Suppressor macrophage treated with lipopolysaccharide for 4 hours (primary cell): Measurements from ENCODE around the gene LRCH4.

ENCODE experiments used
- DNase-seq: peaks from one replicate; pipeline ENCODE4 v3.0.0-alpha.2; 2020

LRCH4 gene

DNA sequence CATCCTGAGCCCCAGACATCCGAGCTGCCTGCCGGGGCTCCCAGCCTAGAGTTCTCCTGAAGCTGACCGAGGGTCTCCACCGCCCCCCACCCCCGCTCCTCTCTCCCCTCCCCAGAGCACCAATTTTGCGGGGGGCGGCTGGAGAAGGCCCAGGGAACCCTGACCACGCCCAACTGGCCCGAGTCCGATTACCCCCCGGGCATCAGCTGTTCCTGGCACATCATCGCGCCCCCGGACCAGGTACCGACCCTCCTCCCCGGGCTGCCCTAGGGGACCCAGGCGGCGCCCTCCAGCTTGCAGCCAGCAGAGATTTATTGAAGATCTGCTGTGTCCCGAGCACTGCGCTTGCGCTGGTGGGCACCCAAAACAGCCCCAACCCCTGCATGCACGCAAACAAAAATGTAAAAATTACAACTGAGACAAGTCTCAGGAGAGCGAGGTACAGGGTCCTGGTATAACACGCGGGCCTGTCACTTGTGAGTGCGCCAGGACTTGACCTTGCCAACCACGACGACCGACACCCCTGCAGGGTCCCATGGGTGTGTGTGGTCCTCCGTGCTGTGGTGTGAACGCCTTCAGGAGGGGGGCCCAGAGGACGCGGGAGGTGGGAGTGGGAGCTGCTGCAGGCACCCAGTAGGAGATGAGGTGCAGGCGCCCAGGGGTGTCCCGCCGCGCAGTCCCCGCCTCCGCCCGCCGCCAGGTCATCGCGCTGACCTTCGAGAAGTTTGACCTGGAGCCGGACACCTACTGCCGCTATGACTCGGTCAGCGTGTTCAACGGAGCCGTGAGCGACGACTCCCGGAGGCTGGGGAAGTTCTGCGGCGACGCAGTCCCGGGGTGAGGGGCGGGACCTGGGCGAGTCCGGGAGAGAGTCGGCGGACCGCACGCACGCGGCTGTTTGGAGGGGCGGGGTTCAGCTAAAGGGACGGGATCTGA lies 19.3 kb upstream of the LRCH4 start:
- peak; percentile 49 for DNase-seq

GRCh38 chr7:100604028-100604975 lies 18.4 kb upstream of the LRCH4 start:
- DNase-seq, result peak; percentile 80

DNA sequence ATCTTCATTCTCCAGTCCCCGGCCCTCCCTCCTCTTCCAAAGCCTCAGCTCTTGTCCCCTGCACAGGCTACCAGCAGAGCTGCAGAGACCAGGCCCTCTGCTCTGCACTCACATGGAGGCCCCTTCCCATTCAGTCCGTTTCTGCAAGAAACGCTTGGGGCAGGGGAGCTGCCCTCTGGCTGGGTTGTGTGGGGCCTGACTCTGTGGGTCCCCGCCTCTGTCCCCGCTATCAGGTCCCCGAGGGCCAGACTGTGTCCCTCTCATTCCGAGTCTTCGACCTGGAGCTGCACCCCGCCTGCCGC lies 17.7 kb upstream of the LRCH4 start:
- DNase-seq, result no peak

DNA sequence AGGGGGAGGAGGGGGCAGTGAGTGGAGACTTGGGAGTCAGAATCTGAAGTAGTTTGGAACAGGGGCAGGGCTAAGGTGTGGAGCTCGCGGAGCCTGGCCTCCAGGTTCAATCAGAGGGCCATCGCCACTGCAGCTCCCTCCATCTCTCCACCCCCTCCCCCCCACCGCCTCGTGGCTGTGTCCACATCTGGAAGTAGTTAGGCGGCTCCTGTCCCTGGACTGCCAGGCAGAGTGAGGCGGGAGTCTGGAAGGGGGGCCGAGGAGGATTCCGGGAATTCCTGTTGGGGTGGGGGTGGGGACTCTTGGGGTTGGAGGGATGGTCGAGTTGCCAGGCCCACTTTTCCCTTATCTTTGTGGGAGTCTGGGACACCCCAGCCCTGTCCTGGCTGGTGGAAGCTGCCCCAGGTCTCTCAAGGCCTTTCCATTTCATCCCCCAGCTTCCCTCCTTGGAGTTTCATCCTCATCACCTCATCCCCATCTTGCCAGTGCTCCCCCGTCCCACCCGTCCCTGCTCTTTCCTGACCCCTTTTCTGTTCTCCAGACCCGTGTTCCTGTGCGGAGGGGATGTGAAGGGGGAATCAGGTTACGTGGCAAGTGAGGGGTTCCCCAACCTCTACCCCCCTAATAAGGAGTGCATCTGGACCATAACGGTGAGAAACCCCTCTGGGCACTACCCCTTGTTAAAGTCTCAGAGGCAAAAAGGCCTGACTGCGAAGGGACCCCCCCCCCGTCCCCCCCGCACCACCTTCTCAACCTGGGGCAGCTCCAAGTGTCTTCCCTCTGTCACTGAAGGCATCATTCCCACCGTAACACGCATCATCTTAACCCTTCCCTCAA lies 17.2 kb upstream of the LRCH4 start:
- no peak for DNase-seq

GRCh38 chr7:100600730-100601038 lies 14.8 kb upstream of the LRCH4 start:
- no peak for DNase-seq

- DNase-seq, result no peak
Measured at GRCh38 chr7:100599911-100600729, 14.2 kb upstream of the LRCH4 start.

GRCh38 chr7:100598425-100598824 lies 12.5 kb upstream of the LRCH4 start:
- no peak for DNase-seq

DNA sequence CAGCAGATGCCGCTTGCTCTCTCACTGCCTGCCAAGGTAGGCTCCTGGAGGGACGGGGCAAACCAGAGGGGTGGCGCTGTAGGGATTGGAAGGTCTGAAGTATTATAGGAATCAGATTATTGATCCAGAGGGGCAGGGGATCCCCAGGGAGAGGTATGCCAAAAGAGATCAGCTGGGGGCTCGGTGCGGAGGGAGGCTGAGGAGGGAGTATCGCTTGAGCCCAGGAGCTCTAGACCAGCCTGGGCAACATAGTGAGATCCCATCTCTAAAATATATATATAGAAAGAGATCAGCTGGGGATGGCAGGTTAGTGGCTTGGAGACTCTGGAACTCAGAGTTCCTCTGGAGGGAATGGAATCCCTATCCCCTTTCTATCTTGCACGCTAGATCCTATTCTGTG lies 9.3 kb upstream of the LRCH4 start:
- DNase-seq, result no peak

GRCh38 chr7:100591596-100591995 lies 5.7 kb upstream of the LRCH4 start:
- no peak for DNase-seq

DNA sequence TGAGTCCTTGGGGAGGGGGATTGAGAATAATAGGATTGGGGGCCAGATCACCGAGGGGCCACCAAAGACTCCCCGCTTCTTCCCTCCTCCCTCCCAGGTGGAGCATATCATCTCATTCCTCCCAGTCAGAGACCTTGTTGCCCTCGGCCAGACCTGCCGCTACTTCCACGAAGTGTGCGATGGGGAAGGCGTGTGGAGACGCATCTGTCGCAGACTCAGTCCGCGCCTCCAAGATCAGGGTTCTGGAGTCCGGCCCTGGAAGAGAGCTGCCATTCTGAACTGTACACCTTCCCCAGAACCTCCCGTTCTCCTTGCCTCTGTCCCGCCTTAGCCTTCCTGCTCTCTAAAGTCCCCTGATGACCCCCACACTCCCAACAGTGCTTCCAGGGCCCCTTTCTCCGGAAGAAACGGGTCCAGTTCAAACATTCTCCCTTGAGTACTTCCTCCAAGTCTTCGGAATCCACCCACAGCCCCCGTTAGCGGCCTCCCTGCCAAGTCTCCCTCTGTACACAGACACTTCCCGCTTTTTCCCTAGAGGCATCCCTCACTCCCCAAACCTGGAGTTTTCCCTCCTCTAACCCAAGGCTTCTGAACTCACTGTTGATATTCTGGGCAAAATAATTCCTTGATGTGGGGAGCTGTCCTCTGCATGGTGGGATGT lies 4.3 kb upstream of the LRCH4 start:
- no peak for DNase-seq

DNA sequence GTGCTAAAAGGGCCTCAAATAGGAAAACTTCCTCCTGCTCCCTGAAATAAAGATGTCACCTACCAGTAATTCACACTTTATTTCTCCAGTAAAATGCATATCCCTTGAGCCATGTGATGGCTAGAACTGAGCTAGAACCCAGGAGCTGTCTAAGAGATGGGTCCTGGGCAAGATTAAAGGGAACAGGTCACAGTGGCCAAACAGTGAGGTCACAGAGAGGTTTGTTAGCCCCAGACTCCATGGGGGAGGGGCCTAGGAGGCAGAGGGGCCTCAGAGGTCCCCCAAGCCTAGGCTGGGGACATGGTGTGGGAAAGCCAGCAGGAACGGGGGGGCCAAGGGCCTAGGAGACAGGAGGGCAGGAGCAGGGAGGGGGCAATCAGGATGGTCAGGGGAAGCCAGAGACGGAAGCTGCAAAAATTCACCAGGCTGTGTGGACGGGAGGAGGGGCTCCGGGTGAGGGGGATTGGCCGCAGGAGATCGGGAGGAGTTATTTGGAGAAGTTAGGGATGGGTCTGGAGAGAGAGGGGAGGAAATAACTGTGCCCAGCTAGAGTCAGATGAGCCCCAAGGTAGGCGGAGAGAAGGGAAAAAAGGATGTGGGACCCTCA lies 3.5 kb upstream of the LRCH4 start:
- DNase-seq, result no peak

DNA sequence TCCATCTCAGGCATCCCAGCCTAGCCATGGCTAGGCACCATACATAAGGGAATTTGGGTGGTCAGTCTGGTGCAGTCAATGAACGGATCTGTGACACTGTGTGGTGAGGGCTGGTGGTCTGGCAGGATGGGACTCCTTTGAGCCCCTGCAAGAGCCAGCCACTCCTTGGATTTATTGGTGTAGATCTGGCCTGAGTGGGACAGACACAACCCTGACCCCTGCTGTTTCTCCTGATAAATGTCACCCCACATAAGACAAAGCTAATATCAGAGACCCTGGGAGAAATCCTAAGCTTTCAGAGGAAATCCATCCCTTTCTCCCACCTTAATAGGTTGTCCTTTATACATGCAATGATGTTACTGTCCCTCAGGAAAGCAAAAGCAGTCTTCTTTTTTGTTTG lies 2.5 kb upstream of the LRCH4 start:
- peak; percentile 37 for DNase-seq

- DNase-seq, result peak; percentile 100
Measured at GRCh38 chr7:100586266-100587025, 517 bp upstream of the LRCH4 start, which contains the start of gene FBXO24. Gene FBXO24 (plus strand): TSS chr7:100586328. CDS start chr7:100586626, 298 bp downstream.

GRCh38 chr7:100584683-100585510 lies 1.0 kb downstream of the LRCH4 start:
- DNase-seq, result peak; percentile 78

DNA sequence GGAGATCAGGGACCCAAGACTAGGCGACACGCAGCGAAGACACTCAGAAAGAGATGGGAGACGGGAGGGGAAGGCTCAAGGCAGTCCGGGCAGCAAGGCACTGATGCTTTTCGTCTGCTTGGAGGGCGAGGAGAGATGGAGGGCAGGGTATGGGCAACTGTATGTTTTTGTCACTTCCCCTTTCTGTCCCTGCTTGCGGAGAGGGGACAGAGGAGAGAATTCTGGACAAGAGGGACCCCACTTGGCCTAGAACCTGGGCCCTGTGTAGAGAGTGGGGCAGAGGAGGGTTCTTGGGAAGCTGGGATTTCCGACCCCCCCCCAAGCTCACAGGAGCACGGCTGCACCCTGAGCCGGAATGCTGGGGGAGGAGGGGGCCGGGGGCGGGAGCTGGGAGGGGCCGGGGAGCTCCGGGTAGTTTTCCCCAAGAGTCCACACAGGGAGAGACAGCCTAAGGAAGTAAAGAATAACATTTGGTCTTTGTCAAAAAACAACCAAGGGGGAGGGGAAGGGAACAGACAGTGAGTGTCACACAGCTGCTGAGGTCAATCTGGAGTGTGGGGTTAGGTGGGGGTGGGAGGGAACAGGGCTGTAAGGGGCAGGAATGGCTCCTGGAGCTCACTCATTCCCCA lies 1.8 kb downstream of the LRCH4 start:
- DNase-seq, result peak; percentile 62

DNA sequence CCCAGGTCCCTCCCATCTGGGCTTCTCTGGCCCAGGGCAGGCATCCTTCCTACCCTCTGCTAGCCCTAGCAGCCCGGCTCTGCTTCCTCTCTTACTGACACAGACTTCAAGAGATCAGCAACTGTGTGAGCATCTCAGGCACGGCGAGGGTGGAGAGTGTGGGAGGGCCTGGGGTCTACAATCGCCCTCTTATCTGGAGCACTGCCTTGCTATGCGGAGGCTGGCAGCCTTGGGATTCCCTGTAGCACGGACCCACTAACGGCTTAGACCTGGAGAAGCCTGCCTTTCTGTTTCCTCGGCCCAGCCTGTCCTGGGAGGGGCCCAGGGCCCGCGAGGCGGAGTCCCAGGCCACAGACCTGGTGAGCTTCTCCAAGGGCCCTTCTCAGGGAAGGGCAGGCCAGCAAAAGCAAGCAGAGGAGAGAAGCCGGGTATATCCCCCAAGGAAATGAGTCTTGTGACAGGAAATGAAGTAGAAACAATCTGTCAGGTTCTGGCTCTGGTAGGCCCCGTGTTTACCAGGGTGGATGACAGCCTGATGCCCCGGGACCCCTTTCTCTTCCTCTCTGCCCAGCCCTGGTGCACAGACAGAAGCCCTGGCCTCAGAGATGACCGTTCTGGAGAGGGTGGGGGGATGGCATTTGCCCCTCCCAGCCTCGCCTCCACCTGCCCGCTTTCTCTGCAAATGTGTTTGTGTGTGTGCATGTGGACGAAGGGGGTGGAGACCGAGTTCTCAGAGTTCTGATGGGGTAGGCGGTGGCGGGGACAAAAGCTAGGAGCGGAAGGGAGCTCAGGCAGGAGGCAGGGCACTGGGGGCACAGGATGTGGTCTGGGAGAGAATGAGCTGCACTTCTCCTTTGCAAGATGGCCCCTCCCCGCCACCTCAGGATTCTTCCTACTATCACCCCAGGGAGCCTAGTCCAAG lies 2.5 kb downstream of the LRCH4 start:
- peak; percentile 75 for DNase-seq

GRCh38 chr7:100582650-100583049 lies 3.3 kb downstream of the LRCH4 start:
- DNase-seq, result no peak
